ENCODE data around the gene TOGARAM2. TPM values are rescaled to one million over a fixed set of nuclear protein-coding genes. Genes with fewer than 3 reads are reported as not detected.

The TOGARAM2 gene
- total and polyA plus RNA-seq, 2 of the 8 experiments (the other 6 are each of a cell fraction or from before 2014, with no cell fraction given), result 0.42 to 1.4 TPM

DNA sequence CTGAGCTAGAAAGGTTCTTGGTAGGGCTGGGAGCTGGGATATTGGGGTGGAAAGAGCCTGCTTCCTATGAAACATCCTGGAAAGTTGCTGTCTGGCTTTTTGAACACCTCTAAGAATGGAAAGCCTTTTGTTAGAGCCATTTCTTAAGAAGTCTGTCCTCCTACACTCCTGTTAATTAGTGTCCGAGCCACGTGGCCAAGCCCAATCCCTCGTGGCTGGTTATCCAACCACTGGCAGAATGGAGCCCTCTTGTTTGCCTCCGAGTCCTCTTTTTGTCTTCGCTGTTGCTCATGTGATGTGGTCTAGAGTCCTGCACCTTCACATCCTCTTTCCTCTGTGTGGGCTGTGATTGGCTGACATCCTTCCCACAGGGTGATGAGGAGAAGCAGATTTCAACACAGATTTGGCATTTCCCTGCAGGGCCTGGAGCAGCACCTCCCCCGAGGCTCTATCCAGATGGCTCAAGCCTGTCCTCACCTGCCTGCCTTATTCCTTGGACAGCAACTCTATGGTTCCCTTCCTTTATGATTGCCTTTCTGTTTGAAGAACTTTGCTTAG is 8.2 kb upstream of the TOGARAM2 start:
- H4K5ac ChIP-seq (ENCODE audit: insufficient read length, low read depth, low read length), result no peak overlapping the region
- no peaks in the 10 kb centered on the region for H3K36me3 ChIP-seq (ENCODE audit: control insufficient read depth in 2 of 4, insufficient read depth in 4 of 4, low read length in 3 of 4)
- no peaks in the 10 kb centered on the region for H3K4me1 ChIP-seq (replicated peaks in 1 of 4; ENCODE audit: control insufficient read depth in 3 of 4, insufficient read depth in 4 of 4, low read length in 3 of 4)
- no peak for TF ChIP-seq EZH2 (IDR thresholded peaks at IDR 0.05; ENCODE audit: low read depth, low read length, severe bottlenecking)
- TF ChIP-seq BRCA1 (IDR thresholded peaks at IDR 0.05; ENCODE audit: low read depth, low read length), result no peak
- no peak overlapping the region for H2AFZ ChIP-seq (ENCODE audit: low read length)
- no peak overlapping the region for H2BK15ac ChIP-seq (ENCODE audit: low read length)
- no peak overlapping the region for H2BK12ac ChIP-seq (ENCODE audit: low read depth, low read length)
- no peak overlapping the region for H4K91ac ChIP-seq (replicated peaks; ENCODE audit: insufficient read length, low read length)
- no peaks in the 10 kb centered on the region for H3K79me2 ChIP-seq (ENCODE audit: control insufficient read depth in 1 of 2, insufficient read depth in 2 of 2, low read length in 2 of 2)
- no peaks in the 10 kb centered on the region for H3K23me2 ChIP-seq (ENCODE audit: low read depth, low read length)
- H2BK20ac ChIP-seq (ENCODE audit: low read length), result no peak overlapping the region
- no peak overlapping the region for H3K9ac ChIP-seq (replicated peaks in 1 of 4; ENCODE audit: extremely low read depth in 1 of 4, low read depth in 3 of 4, low read length in 3 of 4)
- H3K14ac ChIP-seq (ENCODE audit: insufficient read length), result no peak overlapping the region
- H4K20me1 ChIP-seq (replicated peaks in 1 of 2; ENCODE audit: control insufficient read depth in 1 of 2, insufficient read depth in 2 of 2, low read length in 2 of 2), result no peaks in the 10 kb centered on the region
- no peak for DNase-seq (ENCODE audit: low read depth in 1 of 2, low spot score in 2 of 2)
- H3K9me3 ChIP-seq (ENCODE audit: insufficient read depth in 2 of 2, low read depth in 1 of 2, low read length in 1 of 2), result no peaks in the 10 kb centered on the region
- H3K56ac ChIP-seq (replicated peaks; ENCODE audit: insufficient read length, low read depth, low read length), result no peak overlapping the region
- H3K79me1 ChIP-seq (ENCODE audit: low read depth, low read length), result no peaks in the 10 kb centered on the region
- no peak overlapping the region for H3K23ac ChIP-seq (ENCODE audit: insufficient read length)
- H3K18ac ChIP-seq (ENCODE audit: extremely low read depth, low read length), result no peak overlapping the region
- no peak overlapping the region for H4K8ac ChIP-seq (ENCODE audit: extremely low read depth, insufficient read depth, low read length)
- H2BK5ac ChIP-seq (ENCODE audit: low read depth, low read length), result no peak overlapping the region
- ChIA-PET POLR2A (ENCODE audit: partially characterized antibody) (no interaction called here), CTCF (ENCODE audit: partially characterized antibody) (interaction anchor here (0.8 kb wide), 1 partner anchor 17 kb away, joined by 4 read pairs; no protein-coding TSS in a partner anchor)
- no peaks in the 10 kb centered on the region for H3K27me3 ChIP-seq (replicated peaks in 1 of 4; ENCODE audit: control insufficient read depth in 3 of 4, extremely low read depth in 1 of 4, insufficient read depth in 3 of 4, low read length in 3 of 4)
- no peak overlapping the region for H3K4ac ChIP-seq (replicated peaks; ENCODE audit: insufficient read length, low read depth, low read length)
- FAIRE-seq, result no peak
- H3K27ac ChIP-seq (ENCODE audit: low read depth, low read length), result no peak overlapping the region
- no peak overlapping the region for H3K4me2 ChIP-seq (ENCODE audit: insufficient read depth in 1 of 2, low read depth in 2 of 2, low read length in 2 of 2)
- H2BK120ac ChIP-seq (replicated peaks; ENCODE audit: low read depth, low read length), result no peak overlapping the region
- H2AK5ac ChIP-seq (ENCODE audit: low read depth, low read length), result no peak overlapping the region
- 71% methylated on average over 6 of the region's 6 CpGs; no CpG with 5 or more reads in 1 of the 2 experiments for WGBS, 2 experiments (ENCODE audit: extremely low coverage in 1 of 2, insufficient coverage in 1 of 2, insufficient read length in 1 of 2, insufficient replicate concordance in 2 of 2, low coverage in 1 of 2, low lambda C conversion rate in 2 of 2, missing lambda C conversion rate in 1 of 2)
- no peak overlapping the region for H3K4me3 ChIP-seq (ENCODE audit: extremely low read depth in 1 of 4, insufficient read depth in 2 of 4, low read depth in 3 of 4, low read length in 4 of 4)

All from H1 (cell line).